ENCODE results near the gene DLG1.

- TF ChIP-seq CTCF (IDR thresholded peaks at IDR 0.05): no peak
- TF ChIP-seq POLR2A (IDR thresholded peaks at IDR 0.05): no peak
These were observed 176.0 kb downstream of the DLG1 start for GRCh38 chr3:197122394-197122793.
